ENCODE results near the gene CBFA2T2.
"Not testable (repeated sequence)": the region's sequence is repeated elsewhere in the genome, so short reads cannot be mapped to it uniquely, and the experiment has no call there.

Gene CBFA2T2

GRCh38 chr20:33689493-33689892 is 199.6 kb downstream of the CBFA2T2 start:
- Mint-ChIP-seq H3K36me3 (ENCODE audit: low read depth) (peaks cover 8% of the 10 kb centered on the region), H3K4me3 (peak overlapping the region; percentile 76), H3K27me3 (ENCODE audit: low read depth) (no peaks in the 10 kb centered on the region), H3K9me3 (no peaks in the 10 kb centered on the region), H3K27ac (peak overlapping the region; percentile 94), H3K4me1 (ENCODE audit: low read depth) (peaks cover 47% of the 10 kb centered on the region)
- no peak for DNase-seq (ENCODE audit: low spot score)

DNA sequence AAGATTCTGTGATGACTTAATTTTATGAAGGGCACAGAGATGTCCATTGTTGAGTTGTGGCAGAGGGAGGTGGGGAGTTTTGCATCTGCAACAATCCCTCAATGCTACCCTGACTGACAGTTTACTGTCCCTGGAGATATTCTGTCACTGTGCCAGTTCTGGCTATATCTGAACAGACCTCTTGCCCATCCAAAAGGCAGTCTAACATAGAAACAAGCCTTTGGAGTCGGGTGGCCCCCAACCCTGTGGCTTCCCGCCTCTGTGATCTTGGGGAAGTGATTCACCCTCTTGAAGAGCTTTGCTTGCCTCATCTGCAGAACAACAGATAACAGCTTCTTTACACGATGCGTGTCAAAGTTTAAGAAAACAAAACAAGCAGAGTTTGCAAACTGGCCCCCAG is 200.1 kb downstream of the CBFA2T2 start:
- peak overlapping the region; percentile 76 for H3K4me3 Mint-ChIP-seq
- H3K36me3 Mint-ChIP-seq (ENCODE audit: low read depth), result peaks cover 5% of the 10 kb centered on the region
- H3K27me3 Mint-ChIP-seq (ENCODE audit: low read depth), result no peaks in the 10 kb centered on the region
- peaks cover 42% of the 10 kb centered on the region for H3K4me1 Mint-ChIP-seq (ENCODE audit: low read depth)
- DNase-seq (ENCODE audit: low spot score), result peak; percentile 67
- H3K27ac Mint-ChIP-seq, result peak overlapping the region; percentile 94
- no peaks in the 10 kb centered on the region for H3K9me3 Mint-ChIP-seq

- DNase-seq (ENCODE audit: low spot score), result no peak
- H3K27me3 Mint-ChIP-seq (ENCODE audit: low read depth), result no peaks in the 10 kb centered on the region
- peaks cover under 1% of the 10 kb centered on the region for H3K9me3 Mint-ChIP-seq
- no peak overlapping the region for H3K4me3 Mint-ChIP-seq
- no peak overlapping the region for H3K27ac Mint-ChIP-seq
- H3K4me1 Mint-ChIP-seq (ENCODE audit: low read depth), result peaks cover 24% of the 10 kb centered on the region
- peaks cover 4% of the 10 kb centered on the region for H3K36me3 Mint-ChIP-seq (ENCODE audit: low read depth)
Measured at GRCh38 chr20:33693289-33693688, 203.4 kb downstream of the CBFA2T2 start.

- Mint-ChIP-seq H3K4me1 (ENCODE audit: low read depth) (peaks cover 17% of the 10 kb centered on the region), H3K27me3 (ENCODE audit: low read depth) (no peaks in the 10 kb centered on the region), H3K4me3 (no peak overlapping the region), H3K9me3 (peaks cover 3% of the 10 kb centered on the region), H3K36me3 (ENCODE audit: low read depth) (peaks cover 4% of the 10 kb centered on the region), H3K27ac (no peak overlapping the region)
- DNase-seq (ENCODE audit: low spot score), result no peak
Measured at GRCh38 chr20:33693741-33694638, 204.1 kb downstream of the CBFA2T2 start.

DNA sequence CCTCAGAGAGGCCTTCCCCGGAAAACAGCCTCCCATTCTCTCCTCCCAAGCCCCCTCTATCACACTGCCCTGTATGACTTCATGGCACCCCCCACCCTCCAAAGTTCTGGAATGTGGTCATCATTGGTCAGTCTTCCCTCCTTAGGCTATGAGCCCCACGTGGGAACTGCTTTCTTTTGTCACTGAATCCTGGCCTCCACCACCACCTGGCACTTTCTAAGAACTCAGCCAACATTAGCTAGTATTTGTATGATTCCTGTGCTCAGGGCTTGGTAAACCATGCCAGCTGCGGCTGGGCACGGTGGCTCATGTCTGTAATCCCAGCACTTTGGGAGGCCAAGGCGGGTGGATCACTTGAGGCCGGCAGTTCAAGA is 204.7 kb downstream of the CBFA2T2 start:
- Mint-ChIP-seq H3K27ac (no peak overlapping the region), H3K9me3 (peaks cover 3% of the 10 kb centered on the region)

DNA sequence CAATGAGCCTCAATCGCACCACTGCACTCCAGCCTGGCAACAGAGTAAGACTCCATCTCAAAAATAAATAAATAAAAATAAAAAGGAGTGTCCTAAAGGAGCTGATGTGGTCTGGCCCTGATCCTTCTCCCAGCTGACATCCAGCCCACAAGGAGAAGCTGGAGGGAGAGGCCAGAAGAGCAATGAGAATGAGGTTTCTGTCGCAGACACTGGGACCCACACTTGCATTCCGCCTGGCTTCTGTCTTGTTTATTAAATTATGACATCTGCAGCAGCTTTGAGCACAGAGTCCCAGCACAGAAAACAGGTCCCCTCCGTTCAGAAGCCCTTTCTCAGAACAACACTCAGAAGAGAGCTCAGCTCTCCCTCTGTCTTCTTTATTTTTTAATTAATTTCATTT is 206.6 kb downstream of the CBFA2T2 start:
- Mint-ChIP-seq H3K36me3 (ENCODE audit: low read depth) (peaks cover 4% of the 10 kb centered on the region), H3K27ac (no peak overlapping the region), H3K27me3 (ENCODE audit: low read depth) (no peaks in the 10 kb centered on the region), H3K4me1 (ENCODE audit: low read depth) (no peaks in the 10 kb centered on the region), H3K4me3 (no peak overlapping the region), H3K9me3 (peaks cover 3% of the 10 kb centered on the region)
- no peak for DNase-seq (ENCODE audit: low spot score)

More for the DNA sequence above, 204.7 kb downstream of the CBFA2T2 start:
- DNase-seq (ENCODE audit: low spot score), result no peak
- Mint-ChIP-seq H3K4me3 (no peak overlapping the region), H3K36me3 (ENCODE audit: low read depth) (peaks cover 4% of the 10 kb centered on the region), H3K27me3 (ENCODE audit: low read depth) (no peaks in the 10 kb centered on the region), H3K4me1 (ENCODE audit: low read depth) (peaks cover 11% of the 10 kb centered on the region)

GRCh38 chr20:33697129-33697528 is 207.2 kb downstream of the CBFA2T2 start:
- Mint-ChIP-seq H3K27me3 (ENCODE audit: low read depth) (no peaks in the 10 kb centered on the region), H3K4me3 (no peak overlapping the region), H3K4me1 (ENCODE audit: low read depth) (no peaks in the 10 kb centered on the region), H3K27ac (no peak overlapping the region), H3K36me3 (ENCODE audit: low read depth) (peaks cover 5% of the 10 kb centered on the region), H3K9me3 (peaks cover 3% of the 10 kb centered on the region)
- DNase-seq (ENCODE audit: low spot score), result no peak

DNA sequence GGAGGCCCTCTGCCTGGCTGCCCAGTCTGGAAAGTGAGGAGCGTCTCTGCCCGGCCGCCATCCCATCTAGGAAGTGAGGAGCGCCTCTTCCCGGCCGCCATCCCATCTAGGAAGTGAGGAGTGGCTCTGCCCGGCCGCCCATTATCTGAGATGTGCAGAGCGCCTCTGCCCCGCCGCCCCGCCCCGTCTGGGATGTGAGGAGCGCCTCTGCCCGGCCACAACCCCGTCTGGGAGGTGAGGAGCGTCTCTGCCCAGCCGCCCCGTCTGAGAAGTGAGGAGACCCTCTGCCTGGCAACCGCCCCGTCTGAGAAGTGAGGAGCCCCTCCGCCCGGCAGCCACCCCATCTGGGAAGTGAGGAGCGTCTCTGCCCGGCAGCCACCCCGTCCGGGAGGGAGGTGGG is 209.1 kb downstream of the CBFA2T2 start:
- H3K9me3 Mint-ChIP-seq; H3K36me3 Mint-ChIP-seq (ENCODE audit: low read depth); H3K4me1 Mint-ChIP-seq (ENCODE audit: low read depth); H3K4me3 Mint-ChIP-seq; H3K27ac Mint-ChIP-seq; H3K27me3 Mint-ChIP-seq (ENCODE audit: low read depth); DNase-seq (ENCODE audit: low spot score): not testable (repeated sequence)

All from T-helper 2 cell treated with Interferon-gamma antibody and Interleukin-4, amounts not matched to agents 5 μg/mL and 100 μg/mL, for 36 hours (primary cell).